HG02981 (cell line): ENCODE results near the gene NCAN.

Experiments used
- ATAC-seq: cut with Tn5 transposase; IDR thresholded peaks from one replicate; pipeline ENCODE4 v1.9.1; 2021; ENCODE audit warnings: mild to moderate bottlenecking, moderate library complexity; ENCODE audit not compliant: unreplicated experiment

The NCAN gene

GRCh38 chr19:19258589-19259338, 47.0 kb downstream of the NCAN start:
- no peak for ATAC-seq

DNA sequence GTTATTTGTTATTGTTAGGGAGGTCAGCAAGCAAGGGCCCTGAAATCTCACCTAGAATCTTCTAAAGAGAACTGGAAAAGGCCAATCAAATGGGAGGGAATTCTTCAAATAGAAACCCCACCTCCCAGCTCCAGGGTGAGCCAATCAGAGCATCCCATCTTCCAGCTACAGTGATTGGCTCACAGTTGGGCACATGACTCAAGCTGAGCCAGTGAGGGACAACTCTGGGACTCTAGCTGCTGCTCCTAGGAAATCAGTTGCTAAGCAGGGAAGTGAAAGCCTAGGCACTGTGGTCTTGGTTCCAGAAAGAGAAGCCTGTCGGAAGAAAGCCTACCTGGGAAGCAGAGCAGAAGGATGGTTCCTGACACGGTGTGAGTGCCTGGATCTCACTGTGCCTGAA, 48.0 kb downstream of the NCAN start:
- no peak for ATAC-seq

GRCh38 chr19:19260417-19261214, 48.9 kb downstream of the NCAN start:
- ATAC-seq = no peak

- ATAC-seq = no peak
Observed at GRCh38 chr19:19261350-19262189, 49.8 kb downstream of the NCAN start.

GRCh38 chr19:19262190-19263057, 50.7 kb downstream of the NCAN start:
- no peak for ATAC-seq

GRCh38 chr19:19263886-19264487, 52.2 kb downstream of the NCAN start:
- no peak for ATAC-seq

DNA sequence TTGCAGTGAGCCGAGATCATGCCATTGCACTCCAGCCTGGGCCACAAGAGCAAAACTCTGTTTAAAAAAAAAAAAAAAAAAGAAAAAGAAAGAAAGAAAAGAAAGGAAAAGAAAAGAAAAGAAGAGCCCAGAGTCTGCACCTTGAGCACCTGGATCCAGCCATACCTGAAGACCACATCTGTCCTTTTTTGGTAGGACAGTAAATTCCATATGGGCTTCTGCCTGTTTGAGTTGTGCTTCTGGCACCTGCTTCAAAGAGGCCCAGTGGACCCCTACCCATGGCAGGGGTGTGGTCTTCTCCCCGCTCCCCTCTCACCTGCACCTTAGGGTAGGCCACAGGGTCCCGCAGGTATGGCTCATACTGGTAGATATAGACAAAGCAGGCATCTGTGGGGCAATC, 55.5 kb downstream of the NCAN start:
- ATAC-seq = no peak

DNA sequence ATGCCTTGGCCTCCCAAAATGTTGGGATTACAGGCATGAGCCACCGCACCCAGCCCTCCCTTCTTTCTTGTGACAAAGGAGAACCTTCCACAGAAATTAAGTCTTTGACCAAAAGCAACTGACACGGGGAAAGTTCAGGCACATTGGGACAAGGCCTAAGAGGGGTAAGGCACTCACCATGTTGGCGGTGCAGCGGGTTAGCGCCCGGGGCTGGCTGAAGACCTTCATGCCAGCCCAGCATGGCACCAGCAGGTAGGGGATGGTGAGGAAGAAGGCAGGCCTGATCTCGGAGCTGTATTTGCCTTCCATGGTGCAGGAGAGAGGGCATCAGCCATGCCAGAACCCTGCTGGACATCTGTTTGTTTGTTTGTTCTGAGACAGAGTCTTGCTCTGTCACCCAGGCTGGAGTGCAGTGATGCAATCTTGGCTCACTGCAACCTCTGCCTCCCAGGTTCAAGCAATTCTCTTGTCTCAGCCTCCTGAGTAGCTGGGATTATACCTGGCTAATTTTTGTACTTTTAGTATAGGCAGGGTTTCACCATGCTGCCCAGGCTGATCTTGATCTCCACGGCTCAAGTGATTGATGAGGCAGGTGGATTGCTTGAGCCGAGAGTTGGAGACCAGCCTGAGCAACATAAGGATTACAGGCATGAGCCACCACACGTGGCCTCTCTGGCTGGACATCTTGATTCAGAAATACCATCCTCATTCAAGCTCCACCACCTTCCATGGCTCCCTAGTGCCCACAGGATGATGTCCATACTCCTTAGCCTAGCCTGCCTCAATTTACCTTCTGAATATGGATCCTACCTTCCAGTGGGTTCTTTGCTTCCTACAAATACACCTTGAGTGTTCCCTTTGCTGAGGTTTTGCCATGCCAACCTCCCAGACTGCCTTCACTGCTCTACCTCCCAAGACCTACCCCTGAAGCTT, 57.0 kb downstream of the NCAN start:
- no peak for ATAC-seq

DNA sequence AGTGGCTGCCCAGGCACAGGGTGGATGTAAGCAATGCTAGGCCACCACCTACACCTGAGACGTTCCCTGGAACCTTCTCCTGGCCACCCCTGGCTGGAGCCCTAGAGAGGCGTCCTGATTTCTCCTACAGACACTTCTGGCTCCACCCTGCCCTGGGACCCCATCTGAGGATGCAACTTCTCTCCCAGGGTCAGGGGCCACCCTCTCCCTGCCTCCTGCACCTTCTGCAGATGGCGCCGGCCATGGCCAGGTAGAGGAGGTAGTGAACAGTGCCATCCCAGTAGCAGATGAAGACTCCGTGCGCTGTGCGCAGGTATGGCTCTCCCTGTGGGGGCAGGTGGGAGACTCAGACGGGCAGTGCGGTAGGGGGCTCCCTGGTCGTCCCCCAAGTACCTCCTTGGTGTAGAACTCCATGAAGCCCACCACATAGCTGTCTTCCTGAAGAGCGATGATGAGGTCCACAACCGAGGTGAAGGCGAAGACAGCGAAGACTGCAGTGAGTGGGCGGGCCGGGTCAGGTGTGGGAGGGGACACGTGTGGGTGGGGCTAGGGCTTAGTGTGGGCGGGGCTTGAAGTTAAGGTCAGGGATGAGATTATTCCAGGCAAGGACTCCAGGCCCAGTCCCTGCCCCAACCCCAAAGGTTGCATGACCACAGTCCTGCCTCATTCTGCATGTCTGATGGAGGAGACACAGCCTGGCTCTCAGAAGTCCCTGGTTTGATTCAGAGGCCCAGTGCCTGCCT, 58.4 kb downstream of the NCAN start:
- no peak for ATAC-seq

GRCh38 chr19:19270749-19271571, 59.2 kb downstream of the NCAN start:
- ATAC-seq = no peak

DNA sequence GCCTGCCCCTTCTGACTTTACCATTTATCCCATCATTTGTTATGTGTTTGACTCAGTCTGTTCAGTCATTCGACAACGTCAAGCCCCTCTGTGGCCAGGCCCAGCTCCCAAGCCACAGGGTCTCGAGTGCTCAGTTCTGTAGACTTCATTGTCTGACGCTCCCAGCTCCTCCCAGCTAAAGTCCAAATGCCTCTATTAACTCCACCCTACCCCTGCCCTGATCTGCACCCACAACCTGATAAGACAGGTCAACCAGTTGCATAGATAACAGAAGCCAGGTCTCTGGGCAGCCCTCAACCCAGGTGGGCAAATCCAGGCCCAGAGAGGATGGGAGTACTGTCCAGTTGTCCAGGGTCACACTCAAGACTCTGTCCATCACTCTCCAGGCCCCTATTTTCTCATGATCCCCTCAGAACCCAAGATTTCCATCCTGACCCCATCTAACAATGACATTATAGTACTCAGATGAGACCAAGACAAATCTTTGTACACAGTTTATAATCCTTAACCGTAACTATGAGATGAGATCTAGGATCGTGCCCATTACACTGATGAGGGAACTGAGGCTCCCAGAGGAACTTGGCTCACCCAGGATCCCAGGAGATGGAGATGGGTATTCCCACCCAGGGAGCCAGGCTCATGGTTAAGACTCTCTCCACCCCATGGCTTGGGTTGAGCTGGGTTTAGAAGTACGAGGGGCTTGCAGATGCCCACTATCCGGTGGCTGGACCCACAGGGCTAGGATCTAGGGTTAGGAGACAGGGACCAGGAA, 60.3 kb downstream of the NCAN start:
- ATAC-seq = no peak

- ATAC-seq = no peak
Observed at GRCh38 chr19:19274146-19274545, 62.4 kb downstream of the NCAN start.

- ATAC-seq = no peak
Observed at GRCh38 chr19:19274716-19275565, 63.2 kb downstream of the NCAN start.

DNA sequence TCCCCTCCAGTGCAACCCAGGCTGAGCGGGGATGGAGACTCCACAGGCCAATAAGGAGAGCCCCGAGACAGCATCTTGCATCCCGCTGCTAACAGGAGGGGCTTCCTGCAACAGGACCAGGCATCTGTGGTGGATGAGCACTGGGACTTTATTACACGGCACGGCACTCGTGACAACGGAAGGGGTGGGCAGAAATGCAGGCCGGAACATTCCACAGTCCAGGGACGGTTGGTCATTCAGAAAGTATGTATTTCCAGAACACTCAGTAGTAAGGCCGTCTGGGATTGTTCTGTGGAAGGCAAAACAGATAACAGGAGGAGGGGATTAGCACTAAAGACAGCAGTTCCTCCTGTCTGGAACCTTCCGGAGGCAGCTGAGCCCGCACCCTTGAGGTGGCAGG, 64.6 kb downstream of the NCAN start:
- no peak for ATAC-seq

GRCh38 chr19:19276851-19277250, 65.1 kb downstream of the NCAN start:
- ATAC-seq = no peak

DNA sequence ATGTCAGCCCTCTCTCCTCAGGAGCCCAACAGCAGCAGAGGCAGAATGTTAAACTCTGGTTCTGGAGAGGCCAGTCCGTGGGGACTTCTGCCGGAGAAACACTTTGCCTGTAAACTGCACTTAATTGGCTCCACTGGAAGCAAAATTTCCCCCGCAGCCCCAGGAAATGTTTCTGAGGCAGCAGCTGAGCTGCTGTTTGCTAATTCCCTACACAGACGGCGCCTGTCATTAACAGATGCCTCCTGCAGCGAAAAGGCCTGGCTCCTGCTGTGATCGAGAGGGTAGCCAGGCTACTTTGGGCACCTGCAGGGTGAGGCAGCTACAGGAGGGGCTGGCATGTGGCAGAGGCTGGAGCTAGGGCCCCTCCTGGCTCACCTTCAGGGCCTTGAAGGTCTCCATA, 66.6 kb downstream of the NCAN start:
- ATAC-seq = no peak
